HG02840 (cell line): ENCODE data around the gene SP6.

ENCODE experiments used
- ATAC-seq: cut with Tn5 transposase; IDR thresholded peaks from one replicate; pipeline ENCODE4 v1.9.1; 2021; ENCODE audit warnings: mild to moderate bottlenecking, moderate library complexity, moderate number of reproducible peaks; ENCODE audit not compliant: unreplicated experiment, low FRiP score

SP6 gene

DNA sequence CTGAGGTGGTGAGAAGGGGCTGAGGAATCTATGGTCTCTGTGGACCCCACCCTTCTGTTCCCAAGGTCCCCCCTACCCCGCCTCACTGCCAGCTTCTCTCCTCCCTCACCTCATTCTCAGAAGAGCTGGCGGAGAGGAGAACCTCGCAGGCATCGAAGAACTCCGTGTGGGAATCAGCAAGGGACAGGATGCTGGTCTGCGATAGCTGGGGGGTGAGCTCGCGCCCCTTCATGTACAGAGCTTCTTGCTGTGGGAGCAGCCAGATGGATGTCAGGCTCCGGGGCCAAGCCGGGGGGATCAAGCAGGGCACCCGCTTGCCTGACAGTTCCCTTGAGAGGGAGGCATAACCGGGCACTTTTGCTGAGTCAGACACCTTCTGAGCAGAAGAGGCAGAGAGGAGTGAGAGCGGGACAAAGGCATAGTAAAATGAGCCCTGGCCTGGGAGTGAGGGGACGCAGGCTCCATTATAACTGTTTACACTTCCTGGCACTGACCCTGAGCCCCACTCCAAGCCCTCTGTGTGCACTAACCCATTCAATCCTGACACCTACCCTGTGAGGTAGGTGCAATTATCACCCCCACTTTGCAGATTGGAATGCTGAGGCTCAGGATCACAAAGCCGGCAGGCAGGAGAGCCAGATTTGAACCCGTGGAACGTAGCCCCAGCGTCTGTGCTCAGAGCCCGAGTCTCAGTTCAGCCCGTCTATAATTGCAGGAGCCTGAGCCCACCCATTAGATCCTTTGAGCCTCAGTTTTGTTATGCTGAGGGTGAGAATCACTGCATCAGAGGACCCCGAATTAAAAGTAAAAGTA, 35.7 kb downstream of the SP6 start:
- no peak for ATAC-seq

DNA sequence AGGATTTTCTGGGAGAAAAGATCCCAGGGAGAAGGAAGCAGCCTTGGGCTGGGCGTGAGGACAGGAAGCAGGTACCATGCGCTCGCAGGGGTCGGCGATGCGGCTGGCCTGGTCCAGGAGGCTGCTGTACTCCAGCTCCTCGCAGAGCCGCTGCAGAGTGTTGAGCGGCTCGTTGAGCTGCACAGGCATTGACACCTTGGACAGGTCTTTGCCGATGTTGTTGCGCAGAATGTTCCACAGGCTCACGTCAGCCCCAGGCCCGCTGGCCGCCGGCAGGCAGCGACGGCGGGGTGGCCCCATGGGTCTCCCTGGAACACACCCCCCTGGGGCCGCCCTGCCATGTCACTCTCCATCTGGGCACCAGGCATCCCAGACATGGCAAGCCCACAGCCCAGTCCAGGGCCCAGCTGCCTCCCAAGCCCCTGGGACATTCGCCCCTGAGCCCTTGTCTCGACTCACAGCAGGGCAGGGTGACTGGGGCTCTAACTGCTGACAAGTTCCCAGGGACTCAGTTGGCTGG, 37.4 kb downstream of the SP6 start:
- ATAC-seq, result no peak

DNA sequence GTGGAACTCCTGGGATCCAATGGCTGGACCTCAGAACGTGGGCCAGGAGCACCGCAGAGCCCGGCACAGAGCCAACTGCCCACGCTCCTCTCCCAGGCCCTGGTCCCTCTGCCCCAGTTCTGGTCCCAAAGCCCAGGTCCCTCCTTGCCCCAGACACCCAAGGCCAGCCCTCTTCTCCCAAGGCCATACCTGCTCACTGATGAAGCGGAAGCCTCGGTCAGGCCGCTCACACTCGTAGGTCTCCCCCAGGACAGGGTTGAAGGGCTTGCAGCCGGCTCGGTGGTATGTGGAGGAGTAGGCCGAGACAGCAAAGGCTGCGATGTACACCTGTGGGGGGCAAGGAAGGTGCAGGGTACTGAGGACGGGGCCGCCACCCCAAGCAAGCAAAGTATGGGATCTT, 37.9 kb downstream of the SP6 start:
- no peak for ATAC-seq

DNA sequence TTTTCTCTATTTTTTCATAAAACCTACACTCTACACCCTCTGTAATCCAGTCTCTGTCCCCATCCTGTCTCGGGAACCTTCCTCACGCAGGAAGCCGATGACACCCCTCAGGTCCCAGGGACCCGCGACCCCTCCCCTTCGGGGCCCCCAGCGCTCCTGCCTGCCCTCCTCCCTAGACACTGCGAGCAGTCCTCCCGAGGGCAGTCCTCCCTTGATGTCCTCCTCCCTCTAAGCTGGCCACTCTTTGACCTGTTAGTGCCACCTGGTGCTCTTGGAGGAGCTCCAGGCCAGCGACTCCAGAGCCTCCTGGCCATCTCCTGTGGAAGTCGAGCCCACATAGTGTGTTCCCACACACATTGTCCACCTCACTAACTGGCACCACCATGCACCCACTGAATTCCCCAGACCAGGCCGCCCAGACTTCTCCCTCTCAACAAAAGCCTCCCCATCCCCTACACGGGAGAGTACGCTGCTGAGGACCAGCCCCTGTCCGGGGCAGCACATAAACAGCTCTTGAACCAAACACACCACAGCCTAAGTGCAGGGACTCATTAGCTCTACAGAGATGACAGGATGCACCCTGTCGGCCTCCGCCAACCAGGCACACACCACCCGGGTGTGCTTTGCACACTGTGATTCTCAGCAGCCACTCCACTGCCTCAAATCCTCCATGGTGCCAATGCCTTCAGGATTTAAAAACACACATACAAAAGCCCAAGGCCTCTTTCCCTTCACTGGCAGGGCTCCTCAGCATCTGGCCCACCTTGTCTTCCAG, 38.6 kb downstream of the SP6 start:
- ATAC-seq, result no peak

DNA sequence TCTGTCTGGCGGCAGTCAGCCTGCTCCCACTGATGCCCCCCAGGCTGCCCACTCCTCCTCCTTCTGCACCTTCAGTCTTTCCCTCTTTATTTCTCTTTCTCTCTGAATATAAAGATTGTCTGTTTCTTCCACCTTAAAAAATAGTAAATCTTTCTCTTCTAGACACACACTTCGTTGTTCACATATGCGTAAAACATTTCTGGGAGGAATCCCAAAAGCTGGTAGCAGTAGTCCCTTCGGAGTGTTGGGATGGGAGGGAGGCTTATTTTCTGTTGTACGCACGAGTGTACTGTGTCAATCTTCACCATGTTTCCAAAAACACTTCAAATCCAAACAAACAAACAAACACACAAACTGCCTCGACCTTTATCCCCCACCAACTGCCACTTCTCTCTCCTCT, 39.3 kb downstream of the SP6 start:
- ATAC-seq, result no peak

DNA sequence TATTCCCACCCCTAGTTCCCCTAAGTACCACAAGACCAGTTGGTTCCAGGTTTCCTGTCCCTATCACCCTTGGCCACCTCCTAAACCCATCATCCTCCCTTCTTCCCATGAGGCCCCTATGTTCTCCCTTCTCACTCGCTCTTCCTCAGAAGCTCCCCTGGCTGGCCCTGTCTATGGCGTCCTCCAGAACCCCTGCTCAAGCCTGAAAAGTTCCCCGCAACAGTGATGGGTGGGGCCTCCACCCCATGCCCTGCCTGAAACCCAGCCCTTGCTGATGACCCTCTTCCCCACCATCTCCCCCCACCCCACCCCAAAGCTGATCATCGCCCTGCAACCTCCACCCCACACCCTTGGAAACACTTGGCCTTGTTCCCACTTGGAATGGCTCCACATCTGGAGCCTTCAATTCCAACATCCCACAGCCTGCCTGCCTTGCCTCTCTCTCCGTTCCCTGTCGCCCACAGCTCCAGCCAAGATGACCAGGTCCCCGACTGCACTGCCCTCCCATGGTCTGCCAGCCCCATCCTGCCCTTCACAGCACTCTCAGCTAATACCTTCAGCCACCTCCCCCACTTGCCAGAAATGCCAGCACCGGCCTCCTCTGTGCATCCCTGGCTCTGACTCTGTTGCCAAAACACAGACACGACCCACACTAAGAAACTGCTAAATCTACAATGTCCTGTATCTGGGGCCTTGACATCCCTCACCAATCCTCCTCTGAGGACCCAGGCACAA, 39.9 kb downstream of the SP6 start:
- ATAC-seq, result no peak

DNA sequence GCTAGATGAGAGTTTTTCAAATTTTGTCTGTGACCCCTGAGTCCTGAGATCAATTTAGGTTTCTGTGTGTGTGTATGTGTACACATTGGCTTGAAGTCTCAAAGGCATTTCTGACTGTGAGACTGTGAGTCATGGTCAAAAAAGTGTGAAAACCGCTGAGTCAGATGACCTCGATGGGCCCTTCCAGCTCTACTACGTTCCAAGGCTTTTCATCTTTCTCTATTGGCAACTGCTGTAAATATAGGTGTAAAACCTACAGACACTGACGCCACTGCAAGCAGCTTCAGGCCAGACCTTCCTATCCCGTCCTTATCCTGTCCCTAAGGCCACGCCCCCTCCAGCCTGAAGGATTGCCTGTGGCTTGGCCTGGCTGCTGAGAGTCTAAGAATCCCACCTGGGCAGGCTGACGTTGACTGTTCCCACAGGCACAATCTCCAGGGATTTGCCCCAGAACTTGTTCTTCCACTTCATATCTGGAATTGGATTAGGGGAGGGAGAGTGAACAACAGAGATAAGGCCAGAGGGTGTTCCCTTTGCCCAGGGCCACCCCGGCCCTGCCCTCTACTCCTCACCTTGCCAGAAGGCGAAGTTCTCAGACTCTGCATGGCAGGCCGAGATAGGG, 40.7 kb downstream of the SP6 start:
- ATAC-seq, result no peak

DNA sequence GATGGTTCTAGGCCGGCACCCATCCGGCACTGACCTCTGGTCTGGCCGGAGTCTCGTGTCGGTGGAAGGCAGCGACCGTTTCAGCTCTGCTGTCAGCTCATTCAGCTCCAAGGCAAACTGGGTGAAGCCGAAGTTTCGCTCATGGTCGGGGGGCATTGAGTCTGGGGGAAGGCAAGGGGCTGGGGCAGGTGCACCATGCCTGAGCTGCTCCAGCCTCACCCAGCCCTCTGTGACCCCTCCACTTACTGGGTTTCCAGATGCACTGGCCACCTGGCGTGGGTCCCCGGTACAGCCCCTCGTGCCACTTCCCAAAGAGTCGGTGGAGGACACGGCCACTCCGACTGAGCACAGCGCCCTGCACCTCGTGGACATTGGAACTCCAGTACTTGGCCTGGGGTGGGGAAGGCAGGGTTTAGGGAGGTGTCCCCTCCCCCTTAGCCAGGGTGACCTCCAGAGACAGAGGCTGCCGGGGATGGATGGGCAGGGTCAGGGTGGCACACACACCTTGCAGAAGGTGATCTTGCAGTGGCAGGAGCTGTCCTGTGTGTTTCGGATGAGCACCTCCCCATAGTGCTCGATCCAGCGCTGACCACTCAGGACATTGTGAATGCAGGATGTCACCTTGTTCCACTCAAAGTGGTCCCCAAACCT, 42.0 kb downstream of the SP6 start:
- no peak for ATAC-seq

DNA sequence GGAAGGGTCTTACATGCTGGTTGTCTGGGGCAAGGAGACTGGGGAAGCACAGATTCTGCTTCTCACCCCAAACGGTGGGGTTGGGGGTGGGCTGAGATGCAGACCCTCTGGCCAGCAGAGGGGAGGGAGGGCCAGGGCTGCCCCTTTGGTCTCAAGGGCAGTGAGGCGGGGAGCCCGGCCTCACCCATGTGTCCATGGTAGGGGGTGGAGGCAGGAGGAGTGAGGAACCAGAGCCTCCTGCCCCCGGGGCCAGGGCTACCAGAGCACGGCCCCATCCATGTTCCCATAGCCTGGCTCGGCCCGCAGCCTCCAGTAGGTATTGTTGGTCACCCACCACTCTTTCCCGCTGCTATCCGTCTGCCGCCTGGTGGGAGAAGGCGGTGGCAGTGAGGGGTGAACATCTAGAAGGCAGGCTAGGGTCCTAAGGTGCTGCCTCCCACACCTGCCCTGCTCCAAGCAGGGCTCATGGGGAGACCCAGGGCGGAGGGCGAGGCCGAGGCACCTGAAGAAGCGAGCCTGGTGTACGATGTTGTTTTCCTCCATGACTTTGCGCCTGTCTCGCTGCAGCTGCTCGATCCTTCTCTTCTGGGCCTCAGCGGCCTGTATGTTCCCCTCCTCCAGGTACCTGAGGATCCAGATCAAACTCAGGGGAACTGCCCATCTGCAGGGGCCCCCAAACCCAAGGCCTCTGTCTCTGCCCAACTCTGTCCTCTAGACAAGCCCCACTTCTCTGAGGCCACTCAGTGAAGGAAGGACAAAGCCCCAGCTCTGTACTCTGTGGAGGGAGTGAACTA, 42.7 kb downstream of the SP6 start:
- ATAC-seq, result no peak

DNA sequence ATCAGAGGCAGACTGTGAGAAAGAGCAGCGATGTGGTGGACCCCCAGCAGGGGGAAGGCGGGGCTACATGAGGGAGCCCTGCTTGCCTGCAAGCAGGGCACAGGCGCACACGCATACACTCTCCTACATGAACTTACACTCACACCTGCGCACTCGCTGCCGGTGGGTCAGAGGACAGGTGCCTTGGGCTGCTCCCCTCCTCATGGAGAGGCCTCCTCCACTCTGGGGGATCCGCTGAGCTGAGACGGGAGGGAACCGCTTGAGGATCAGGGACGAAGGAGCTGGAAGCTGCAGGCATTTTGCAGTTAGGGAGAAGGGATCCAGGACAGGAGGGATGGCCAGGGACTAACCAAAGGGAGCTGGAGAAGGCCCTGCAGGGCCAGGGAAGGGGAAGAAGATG, 43.5 kb downstream of the SP6 start:
- ATAC-seq, result no peak

DNA sequence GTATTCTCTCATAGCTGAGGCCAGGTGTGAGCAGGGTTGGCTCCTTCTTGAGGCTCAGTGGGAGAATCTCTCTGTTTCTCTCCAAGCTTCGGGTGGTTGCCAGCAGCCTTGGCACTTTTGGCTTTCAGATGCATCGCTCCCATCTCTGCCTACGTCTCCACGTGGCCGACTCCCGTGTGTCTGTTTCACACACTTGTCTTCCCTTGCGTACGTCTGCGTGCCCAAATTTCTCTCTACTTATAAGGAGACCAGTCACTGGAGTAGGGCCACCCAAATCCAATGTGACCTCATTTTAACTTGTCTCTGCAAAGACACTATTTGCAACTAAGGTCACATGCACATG, 44.1 kb downstream of the SP6 start:
- ATAC-seq, result no peak

DNA sequence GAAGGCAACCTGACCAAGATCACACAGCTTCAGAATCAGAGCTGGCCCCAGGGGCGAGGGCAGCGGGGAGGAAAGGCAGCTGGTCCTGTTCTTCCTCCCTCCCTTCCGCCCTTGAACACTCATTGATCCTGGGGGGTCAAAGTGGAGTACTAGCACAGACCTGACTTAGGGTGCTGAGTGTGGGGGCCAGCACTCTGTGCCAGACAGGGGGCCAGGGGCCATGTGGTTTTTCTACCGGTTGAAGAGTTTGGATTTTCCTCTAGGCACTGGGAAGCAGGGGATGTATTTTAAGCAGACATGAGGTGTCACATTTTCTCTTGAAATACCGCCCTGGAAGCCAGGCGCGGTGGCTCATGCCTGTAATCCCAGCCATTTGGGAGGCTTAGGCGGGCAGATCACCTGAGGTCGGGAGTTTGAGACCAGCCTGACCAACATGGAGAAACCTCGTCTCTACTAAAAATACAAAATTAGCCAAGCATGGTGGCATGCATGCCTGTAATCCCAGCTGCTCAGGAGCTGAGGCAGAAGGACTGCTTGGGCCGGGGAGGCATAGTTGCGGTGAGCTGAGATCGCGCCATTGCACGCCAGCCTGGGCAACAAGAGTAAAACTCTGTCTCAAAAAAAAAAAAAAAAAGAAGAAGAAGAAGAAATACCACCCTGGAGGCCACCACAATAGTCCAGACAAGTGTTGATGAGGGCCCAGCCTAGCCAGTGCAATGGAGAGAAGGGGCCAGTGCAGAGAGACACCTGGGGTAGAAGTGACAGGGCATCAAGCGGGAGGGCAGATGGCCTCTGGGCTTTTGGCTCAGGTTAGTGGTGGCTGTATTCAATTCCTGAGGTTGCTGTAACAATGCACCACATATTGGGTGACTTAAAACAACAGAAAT, 44.7 kb downstream of the SP6 start:
- no peak for ATAC-seq

DNA sequence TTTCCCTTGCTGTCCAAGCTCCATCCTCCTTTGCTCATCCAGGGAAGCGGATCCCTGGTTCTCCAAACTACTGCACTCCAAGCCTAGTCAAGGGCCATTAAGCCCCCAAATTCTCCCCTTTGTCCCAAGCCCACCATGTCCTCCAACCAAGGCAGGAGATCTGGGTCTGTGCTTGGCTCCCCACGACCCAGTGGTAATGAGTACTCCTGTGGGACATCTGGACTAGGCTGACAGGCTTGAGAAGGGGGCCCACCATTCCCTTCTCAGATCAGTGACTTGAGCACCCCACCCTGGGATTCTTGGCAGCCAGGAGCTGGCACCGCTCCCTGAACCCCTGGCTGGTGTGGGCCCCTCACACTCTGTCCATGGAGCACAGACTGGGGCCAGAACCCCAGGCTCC, 46.5 kb downstream of the SP6 start:
- no peak for ATAC-seq

DNA sequence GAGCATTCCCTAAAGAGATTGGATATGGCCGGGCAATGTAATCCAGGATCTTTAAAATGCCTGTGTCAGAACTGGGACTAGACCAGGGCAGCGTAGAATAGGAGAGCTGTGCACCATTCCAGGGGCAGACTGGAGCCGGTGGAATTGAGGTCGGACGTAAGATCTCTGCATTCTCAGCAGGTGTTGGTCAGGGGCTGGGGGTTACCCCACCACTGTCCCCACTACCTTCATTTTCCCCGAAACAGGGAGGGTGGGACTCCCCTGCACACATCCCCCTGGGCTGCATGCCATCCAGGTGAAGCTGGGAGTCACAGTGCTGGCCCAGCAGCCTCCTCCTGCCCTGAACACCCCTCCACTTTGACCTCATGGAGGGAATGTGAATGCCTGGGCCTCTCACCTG, 47.2 kb downstream of the SP6 start:
- ATAC-seq, result no peak

DNA sequence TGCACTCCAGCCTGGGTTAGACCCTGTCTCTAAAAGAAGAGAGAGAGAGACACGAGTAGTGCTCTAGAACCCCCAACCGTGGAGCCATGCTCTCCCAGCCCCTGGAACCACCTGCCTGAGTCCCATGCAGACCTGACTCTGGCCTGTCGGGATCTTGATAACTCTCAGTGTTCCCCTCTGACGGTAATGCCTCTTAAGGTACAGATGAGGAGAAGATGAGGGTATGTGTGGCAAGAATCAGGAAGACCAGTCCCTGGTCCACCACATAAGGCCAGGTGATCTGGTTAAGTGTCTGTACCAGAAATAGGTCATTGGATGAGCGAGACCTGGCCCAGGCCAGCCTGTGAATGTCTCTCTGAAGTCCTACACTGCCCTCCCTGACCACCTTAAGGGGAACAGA, 47.8 kb downstream of the SP6 start:
- ATAC-seq, result no peak

DNA sequence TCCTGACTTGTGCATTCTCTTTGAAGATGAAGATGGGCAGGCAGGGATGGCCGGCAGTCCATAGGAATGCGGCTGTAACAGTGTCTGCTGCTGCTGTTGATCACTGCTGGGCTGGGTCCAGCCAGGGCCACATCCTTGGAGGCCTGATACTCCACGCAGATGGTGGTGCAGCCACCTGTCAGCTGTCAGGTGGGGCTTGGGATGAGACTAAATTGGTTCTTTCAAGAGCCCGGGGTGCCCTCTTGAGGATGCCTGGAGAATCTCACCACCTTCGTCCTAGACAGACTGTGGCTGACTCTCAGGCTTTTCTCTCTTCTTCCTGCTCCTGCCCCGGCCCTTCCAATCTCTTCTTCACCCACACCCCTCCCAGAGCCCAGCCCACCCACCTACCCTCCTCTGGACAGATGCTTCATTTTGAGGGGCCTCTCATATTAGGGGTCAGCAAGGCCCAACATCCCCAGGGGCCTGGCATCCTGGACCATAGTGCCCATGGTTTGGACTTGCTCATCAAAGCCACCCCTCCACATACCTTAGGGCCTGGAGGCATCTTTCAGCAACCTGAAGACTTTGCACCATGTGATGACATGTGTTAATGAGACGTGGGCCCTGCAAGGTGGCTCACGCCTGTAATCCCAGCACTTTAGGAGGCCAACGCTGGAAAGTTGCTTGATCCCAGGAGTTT, 48.5 kb downstream of the SP6 start:
- ATAC-seq, result no peak

DNA sequence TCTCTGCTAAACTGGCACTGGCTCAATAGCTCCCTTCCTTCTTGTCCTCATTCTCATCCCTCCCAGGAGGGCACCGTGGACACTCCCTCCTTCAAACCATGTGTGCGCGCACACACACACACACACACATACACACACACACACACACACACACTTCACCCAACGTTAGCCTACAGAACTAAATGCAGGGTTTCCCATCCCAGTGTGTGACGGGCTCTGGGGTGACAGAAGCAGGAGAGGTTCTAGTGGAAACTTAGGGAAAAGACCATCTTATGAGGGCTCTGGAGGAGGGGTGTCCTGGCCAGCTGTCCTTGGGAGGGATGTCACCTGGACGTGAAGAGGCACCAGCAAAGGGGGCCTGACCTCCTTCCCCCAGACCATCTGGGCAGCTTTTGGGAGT, 49.1 kb downstream of the SP6 start:
- no peak for ATAC-seq

DNA sequence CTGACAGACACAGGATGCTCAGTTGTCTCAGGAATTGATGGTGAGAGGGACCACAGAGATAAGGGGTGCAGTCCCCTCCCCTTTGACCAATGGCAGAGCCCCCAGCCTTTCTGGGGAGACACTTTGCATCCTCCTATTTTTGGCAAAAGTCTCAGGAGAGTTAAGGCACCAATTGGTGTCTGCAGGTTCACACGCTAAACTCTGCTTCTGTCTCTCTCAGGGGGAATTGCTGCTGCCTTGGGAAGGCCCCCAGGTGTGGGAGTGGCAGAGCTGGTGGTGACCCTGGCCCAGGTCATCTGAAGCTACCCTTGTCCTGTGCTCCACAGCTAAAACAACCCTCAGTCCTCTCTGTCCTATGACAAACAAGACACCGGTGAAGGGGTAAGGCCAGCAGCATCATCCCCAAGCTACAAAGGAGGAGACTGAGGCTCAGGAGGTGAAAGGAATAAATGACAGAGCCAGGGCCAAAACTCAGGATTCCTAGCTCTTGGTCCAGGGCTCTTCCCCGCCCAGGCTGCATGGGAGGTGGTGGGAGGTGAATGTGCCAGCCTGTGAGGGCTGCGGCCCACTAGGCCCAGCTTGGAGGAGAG, 49.7 kb downstream of the SP6 start:
- no peak for ATAC-seq
